Thymus (tissue), 11 donors: ENCODE results near the gene ATXN7L2. TPM values are rescaled to one million over a fixed set of nuclear protein-coding genes. Genes with fewer than 3 reads are reported as not detected.

Experiments used
- DNase-seq, 9 donors: peaks; one replicate each; pipeline ENCODE4 v3.0.0-alpha.2; 2013; ENCODE audit warnings: low spot score in 9 of 9, low read depth in 6 of 9, missing footprints in 1 of 9
- H3K27ac ChIP-seq, 2 donors: one replicate each; pipeline ENCODE4 v1.5.1; 2013; ENCODE audit warnings: control low read depth in 1 of 2, low read depth in 1 of 2, low read length in 1 of 2, mild to moderate bottlenecking in 1 of 2, moderate library complexity in 1 of 2
- H3K27me3 ChIP-seq, 2 donors: one replicate each; pipeline ENCODE4 v1.5.1; 2013; ENCODE audit warnings: low read length in 1 of 2; ENCODE audit not compliant: control insufficient read depth in 2 of 2, insufficient read depth in 1 of 2
- H3K36me3 ChIP-seq, 2 donors: one replicate each; pipeline ENCODE4 v1.5.1; 2013; ENCODE audit warnings: low read length in 1 of 2, mild to moderate bottlenecking in 1 of 2, moderate library complexity in 1 of 2; ENCODE audit not compliant: control insufficient read depth in 2 of 2, insufficient read depth in 2 of 2
- H3K4me1 ChIP-seq, 2 donors: one replicate each; pipeline ENCODE4 v1.5.1; 2013; ENCODE audit warnings: low read length in 2 of 2; ENCODE audit not compliant: control insufficient read depth in 2 of 2, insufficient read depth in 2 of 2
- H3K4me3 ChIP-seq, 2 donors: one replicate each; pipeline ENCODE4 v1.5.1; 2013; ENCODE audit warnings: low read length in 2 of 2, control low read depth in 1 of 2, mild to moderate bottlenecking in 1 of 2
- H3K9me3 ChIP-seq, 2 donors: one replicate each; pipeline ENCODE4 v1.5.1; 2013; ENCODE audit warnings: low read length in 1 of 2, mild to moderate bottlenecking in 1 of 2; ENCODE audit not compliant: control insufficient read depth in 2 of 2, insufficient read depth in 1 of 2
- WGBS: extraction: QIAGEN DNeasy Blood & Tissue Kit; methylation state at CpG from one replicate; pipeline ENCODE4 v1.1.7; 2013; 5-methylcytosine and 5-hydroxymethylcytosine counted together
- polyA plus RNA-seq: library from polyadenylated mRNA; stranded (reverse); fragments of 200-250 nt; gene quantifications from one replicate; pipeline ENCODE4 v1.2.3, GENCODE V29; 2013
- total RNA-seq: library from RNA; stranded (reverse); fragments of 120-200 nt; gene quantifications from one replicate; pipeline ENCODE4 v1.2.4, GENCODE V29; 2013
- donor health status: healthy.

ATXN7L2 gene
- total and polyA plus RNA-seq, 2 donors: 5.4 to 19.6 TPM

GRCh38 chr1:109534307-109534858 is 50.7 kb downstream of the ATXN7L2 start:
- H3K27me3 ChIP-seq: peaks cover 0 to 2% of the 10 kb centered on the region in 2 donors
- H3K4me1 ChIP-seq: peaks cover 4 to 34% of the 10 kb centered on the region in 2 donors
- H3K27ac ChIP-seq: no peak overlapping the region
- H3K36me3 ChIP-seq: no peaks in the 10 kb centered on the region
- no peak overlapping the region for H3K4me3 ChIP-seq
- 88% methylated on average over 1 of the region's 1 CpG for WGBS
- DNase-seq: no peak
- H3K9me3 ChIP-seq: no peaks in the 10 kb centered on the region

DNA sequence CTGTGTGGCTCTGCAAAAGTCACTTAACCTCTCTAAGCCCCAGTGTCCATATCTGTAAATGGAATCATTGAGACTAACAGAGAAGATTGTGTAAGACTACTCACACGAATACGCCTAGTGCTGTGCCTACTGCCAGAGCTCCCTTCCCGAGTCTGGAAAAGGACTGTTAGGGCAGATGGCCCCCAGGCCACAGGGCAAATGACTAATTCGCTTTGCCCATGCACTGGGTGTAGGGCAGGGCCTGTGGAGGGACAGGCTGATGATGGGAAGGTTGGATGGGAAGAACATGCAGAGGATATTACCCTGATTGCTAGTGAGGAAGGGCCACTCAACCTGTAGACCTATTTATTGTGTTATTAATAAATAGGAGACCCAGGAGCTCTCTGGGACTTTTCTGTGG is 51.8 kb downstream of the ATXN7L2 start:
- Histone ChIP-seq H3K9me3 (no peaks in the 10 kb centered on the region), H3K27ac (no peak overlapping the region), H3K36me3 (no peaks in the 10 kb centered on the region), H3K4me1 (peaks cover 4 to 25% of the 10 kb centered on the region in 2 donors), H3K27me3 (peaks cover 0 to 4% of the 10 kb centered on the region in 2 donors), H3K4me3 (no peak overlapping the region)
- WGBS: 89% methylated on average over 4 of the region's 4 CpGs
- DNase-seq: no peak

GRCh38 chr1:109535971-109536491 is 52.3 kb downstream of the ATXN7L2 start:
- no peak for DNase-seq
- H3K36me3 ChIP-seq: no peaks in the 10 kb centered on the region
- 84% methylated on average over 5 of the region's 5 CpGs for WGBS
- no peak overlapping the region for H3K27ac ChIP-seq
- no peak overlapping the region for H3K4me3 ChIP-seq
- peaks cover 4 to 19% of the 10 kb centered on the region in 2 donors for H3K4me1 ChIP-seq
- H3K27me3 ChIP-seq: peaks cover 0 to 4% of the 10 kb centered on the region in 2 donors
- H3K9me3 ChIP-seq: no peaks in the 10 kb centered on the region

DNA sequence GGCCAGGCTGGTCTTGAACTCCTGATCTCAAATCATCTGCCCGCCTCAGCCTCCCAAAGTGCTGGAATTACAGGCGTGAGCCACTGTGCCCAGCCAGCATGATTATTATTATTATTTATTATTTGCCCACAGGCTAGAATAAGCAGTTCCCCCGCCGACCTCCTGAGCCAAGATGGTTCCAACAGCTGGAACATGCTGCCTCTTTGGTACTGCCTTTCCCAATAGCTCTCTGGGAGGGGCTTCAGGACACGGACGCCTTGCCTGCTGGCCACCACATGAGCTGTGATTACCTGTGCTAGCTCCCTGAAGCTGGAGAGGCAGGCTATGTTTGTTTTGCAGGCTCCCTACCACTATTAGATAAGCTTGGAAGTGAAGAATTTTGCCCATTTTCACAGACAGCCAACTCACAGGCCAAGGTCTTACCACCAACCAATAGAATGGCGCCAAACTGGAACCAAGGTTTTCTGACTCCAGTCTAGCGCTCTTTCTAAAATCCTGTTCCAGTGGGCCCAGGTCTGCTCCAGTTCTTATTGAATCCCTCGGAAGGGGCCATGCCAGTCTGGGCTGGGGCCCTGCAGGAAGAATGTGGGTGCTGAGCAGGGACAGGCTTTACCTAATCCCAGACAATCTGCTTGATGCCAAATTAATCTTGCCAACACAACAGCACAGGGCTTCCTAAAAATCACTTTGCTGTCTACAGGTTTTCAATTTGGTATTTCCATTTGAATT is 53.9 kb downstream of the ATXN7L2 start:
- no peak overlapping the region for H3K27ac ChIP-seq
- H3K9me3 ChIP-seq: no peaks in the 10 kb centered on the region
- 98% methylated on average over 9 of the region's 9 CpGs for WGBS
- no peak overlapping the region for H3K4me3 ChIP-seq
- H3K27me3 ChIP-seq: peaks cover 0 to 4% of the 10 kb centered on the region in 2 donors
- H3K4me1 ChIP-seq: peaks cover 0 to 3% of the 10 kb centered on the region in 2 donors
- no peaks in the 10 kb centered on the region for H3K36me3 ChIP-seq
- no peak for DNase-seq

GRCh38 chr1:109538827-109539555 is 55.3 kb downstream of the ATXN7L2 start:
- Histone ChIP-seq H3K4me1 (no peaks in the 10 kb centered on the region), H3K9me3 (no peaks in the 10 kb centered on the region), H3K27me3 (peaks cover 0 to 4% of the 10 kb centered on the region in 2 donors), H3K27ac (no peak overlapping the region), H3K4me3 (no peak overlapping the region), H3K36me3 (no peaks in the 10 kb centered on the region)
- DNase-seq: no peak
- 96% methylated on average over 9 of the region's 9 CpGs for WGBS

GRCh38 chr1:109539676-109540075 is 56.0 kb downstream of the ATXN7L2 start, which contains the start of gene GPR61:
Gene GPR61 (plus strand): TSS chr1:109539872. CDS start chr1:109543023, 3,151 bp downstream.
- H3K4me3 ChIP-seq: no peak within 1 kb of the TSS
- WGBS: 87% methylated on average over 7 of the region's 7 CpGs
- DNase-seq: no peak
- peaks cover 0 to 4% of the 10 kb centered on the region in 2 donors for H3K27me3 ChIP-seq
- no peak within 1 kb of the TSS for H3K27ac ChIP-seq
- no peaks in the 10 kb centered on the region for H3K36me3 ChIP-seq
- H3K9me3 ChIP-seq: no peaks in the 10 kb centered on the region
- no peaks in the 10 kb centered on the region for H3K4me1 ChIP-seq

DNA sequence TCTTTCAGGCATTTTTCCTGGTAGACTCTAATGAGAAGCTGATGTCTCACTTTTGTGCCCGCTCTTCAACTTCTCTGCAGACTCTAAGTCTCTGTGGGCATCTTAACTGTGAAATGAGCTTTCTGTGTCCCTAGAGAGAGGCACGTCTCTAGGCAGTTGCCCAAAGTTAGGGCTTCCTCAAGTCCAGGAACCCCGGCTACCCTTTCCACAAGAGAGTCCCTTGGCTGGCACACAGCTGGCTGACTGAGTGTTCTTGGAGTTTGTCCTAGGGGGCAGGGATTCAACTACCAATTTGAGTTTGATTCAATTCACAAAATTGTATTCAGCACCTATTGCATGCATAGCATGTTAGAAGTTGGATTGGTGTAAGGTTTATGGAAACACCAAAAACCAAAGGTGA is 57.4 kb downstream of the ATXN7L2 start:
- WGBS: 97% methylated on average over 3 of the region's 3 CpGs
- no peak overlapping the region for H3K4me3 ChIP-seq
- H3K9me3 ChIP-seq: no peaks in the 10 kb centered on the region
- H3K27me3 ChIP-seq: peaks cover 0 to 4% of the 10 kb centered on the region in 2 donors
- DNase-seq: no peak
- no peak overlapping the region for H3K27ac ChIP-seq
- no peaks in the 10 kb centered on the region for H3K4me1 ChIP-seq
- H3K36me3 ChIP-seq: no peaks in the 10 kb centered on the region
